GM19468 (cell line): Measurements from ENCODE around the gene METTL26.

Source experiments
- ATAC-seq: cut with Tn5 transposase; IDR thresholded peaks from one replicate; pipeline ENCODE4 v1.9.1; 2021; ENCODE audit warnings: mild to moderate bottlenecking, moderate library complexity, moderate number of reproducible peaks; ENCODE audit not compliant: unreplicated experiment; ENCODE audit errors: extremely low read depth

METTL26 gene

GRCh38 chr16:675884-676564, 39.9 kb upstream of the METTL26 start:
- ATAC-seq = no peak

DNA sequence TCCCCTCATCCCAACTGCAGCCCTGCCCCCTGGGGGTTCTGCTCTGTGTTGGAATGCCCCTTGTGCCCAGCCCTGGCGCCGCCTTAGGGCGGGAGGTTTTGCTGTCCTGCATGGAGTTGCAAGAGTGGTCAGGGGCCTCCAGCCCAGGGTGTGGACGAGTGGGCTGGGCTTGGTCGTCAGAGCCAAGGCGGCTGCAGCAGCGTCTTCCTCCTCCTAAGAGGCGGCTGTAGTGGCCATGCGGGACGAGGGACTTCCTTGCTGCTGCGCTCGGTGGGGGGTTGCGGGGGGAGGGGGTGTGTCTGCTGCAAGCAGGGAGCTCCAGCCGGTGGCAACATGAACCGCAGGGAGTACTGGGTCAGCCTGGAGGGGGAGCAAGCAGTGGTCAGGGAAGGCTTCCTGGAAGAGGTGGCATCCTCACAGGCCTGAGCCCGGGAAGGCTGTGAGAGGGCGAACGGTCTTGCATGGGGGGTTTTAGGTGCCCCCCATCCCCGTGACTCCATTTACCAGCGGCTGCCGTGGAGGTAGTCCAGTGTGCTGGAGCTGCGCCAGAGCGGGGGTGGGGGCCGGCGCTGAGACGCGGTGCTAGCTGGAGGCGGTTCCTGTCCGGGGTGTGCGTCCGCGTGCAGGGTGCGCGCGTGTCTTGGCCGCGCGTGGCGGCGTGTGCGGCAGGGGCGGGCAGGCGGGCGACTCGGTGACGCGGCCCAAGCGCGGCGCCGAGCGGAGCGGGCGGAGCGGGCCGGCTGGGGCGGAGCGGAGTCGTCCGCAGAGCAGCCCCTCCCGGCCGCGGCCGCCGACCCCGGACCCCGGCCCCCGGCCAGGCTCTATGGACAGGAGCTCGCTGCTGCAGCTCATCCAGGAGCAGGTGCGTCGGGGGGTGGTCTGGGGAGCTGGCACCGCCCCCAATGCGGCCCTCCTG, 39.1 kb upstream of the METTL26 start, which contains the start of gene RHBDL1:
TSS of gene RHBDL1 (plus strand) at position 704 of the 916 bp plus-strand sequence. CDS start at position 824, 120 bp downstream.
- ATAC-seq = no peak

- ATAC-seq = no peak
Measured at GRCh38 chr16:674214-674881, 38.2 kb upstream of the METTL26 start.

DNA sequence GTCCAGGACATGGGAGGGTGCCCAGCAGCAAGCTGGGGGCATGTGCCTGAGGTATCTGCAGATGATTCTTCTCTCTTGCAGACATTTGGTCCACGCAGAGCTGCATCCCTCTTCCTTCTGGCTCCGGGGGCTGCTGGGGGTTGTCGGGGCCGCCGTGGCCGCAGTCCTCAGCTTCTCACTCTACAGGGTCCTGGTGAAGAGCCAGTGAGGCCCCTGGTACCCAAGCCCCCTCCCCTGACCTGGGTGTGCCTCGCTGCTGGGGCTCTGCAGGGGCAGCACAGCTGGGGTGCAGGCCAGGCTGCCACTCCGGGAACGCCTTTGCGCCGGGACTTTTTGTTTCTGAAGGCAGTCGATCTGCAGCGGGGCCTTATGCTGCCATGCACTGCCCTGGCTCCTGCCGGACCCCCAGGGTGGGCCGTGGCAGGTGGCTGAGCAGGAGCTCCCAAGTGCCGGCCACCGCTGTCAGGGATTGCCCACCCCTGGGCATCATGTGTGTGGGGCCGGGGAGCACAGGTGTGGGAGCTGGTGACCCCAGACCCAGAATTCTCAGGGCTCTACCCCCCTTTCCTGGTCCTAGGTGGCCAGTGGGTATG, 37.4 kb upstream of the METTL26 start:
- no peak for ATAC-seq

GRCh38 chr16:672851-673250, 36.7 kb upstream of the METTL26 start:
- ATAC-seq = no peak

- no peak for ATAC-seq
Measured at GRCh38 chr16:672371-672770, 36.3 kb upstream of the METTL26 start.

DNA sequence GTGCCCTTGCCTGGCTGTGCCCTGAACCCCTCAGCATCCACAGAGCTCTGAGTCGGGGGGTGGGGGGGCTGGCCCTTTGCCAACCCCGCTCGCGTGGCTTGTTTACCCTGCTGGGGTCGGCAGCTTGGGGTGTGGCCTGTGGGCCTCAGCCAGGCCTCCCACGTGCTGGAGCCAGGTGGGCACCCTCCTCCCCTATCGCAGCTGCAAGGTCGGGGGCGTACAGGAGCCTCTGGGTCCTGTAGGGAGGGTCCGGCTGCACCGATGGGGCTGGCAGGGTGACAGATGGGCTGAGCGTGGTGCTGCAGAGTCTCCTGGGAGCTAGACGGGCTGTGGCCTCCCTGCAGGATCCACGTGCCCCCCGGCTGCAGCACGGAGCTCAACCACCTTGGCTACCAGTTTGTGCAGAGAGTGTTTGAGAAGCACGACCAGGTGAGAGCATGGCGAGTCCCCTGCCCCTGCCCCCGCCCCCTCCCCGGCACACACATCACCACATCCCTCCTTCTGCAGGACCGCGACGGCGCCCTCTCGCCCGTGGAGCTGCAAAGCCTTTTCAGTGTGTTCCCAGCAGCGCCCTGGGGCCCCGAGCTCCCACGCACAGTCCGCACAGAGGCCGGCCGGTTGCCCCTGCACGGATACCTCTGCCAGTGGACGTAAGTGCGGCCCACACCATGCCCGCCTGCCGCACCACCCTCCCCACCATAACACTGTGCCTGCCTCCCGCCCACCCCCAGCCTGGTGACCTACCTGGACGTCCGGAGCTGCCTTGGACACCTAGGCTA, 35.4 kb upstream of the METTL26 start:
- no peak for ATAC-seq

DNA sequence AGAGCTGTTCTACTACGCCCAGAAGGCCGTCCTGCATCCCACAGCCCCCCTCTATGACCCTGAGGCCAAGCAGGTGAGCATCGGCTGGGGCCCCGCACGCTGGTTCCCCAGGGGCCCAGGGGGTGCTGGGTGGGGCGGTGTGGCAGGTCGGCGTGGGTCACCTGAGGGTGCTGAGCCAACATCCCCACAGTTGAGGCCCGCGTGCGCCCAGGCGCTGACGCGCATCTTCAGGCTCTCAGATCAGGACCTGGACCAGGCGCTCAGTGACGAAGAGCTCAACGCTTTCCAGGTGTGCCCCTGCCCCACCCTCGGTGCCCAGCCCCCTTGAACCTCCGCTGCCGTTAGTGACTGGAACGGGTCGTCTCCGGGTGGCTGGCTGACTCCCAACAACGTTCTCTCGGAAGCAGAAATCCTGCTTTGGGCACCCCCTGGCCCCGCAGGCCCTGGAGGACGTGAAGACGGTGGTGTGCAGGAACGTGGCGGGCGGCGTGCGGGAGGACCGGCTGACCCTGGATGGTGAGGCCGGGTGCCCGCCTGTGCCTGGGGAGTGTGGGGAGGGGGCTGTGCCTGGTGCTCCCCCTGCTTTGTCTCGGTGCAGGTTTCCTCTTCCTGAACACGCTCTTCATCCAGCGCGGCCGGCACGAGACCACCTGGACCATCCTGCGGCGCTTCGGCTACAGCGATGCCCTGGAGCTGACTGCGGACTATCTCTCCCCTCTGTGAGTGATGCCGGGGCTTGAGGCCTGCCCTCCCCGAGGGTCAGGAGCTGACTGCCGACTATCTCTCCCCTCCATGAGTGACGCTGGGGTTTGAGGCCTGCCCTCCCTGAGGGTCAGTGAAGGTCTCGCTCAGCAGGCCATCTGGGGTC, 34.6 kb upstream of the METTL26 start:
- ATAC-seq = no peak

DNA sequence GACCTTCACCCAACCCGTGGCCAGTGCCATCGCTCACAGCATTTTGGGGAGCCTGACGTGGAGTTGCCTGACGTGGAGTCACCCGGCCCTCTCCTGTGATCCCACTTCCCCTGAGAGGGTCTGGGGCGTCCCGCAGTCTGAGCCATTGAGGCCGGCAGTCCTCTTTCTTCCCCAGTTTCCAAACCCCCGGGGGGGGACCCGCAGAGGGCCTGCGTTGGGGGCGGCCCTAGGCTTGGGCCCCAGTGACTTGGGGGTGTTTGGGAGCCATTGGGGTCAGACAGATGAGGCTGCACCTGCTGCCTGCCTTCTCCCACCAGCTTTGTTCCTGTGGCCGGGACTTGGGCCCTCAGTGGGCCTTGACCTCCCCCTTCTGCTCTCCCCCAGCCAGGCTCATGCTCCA, 33.6 kb upstream of the METTL26 start:
- no peak for ATAC-seq

GRCh38 chr16:668519-669171, 32.5 kb upstream of the METTL26 start:
- no peak for ATAC-seq

DNA sequence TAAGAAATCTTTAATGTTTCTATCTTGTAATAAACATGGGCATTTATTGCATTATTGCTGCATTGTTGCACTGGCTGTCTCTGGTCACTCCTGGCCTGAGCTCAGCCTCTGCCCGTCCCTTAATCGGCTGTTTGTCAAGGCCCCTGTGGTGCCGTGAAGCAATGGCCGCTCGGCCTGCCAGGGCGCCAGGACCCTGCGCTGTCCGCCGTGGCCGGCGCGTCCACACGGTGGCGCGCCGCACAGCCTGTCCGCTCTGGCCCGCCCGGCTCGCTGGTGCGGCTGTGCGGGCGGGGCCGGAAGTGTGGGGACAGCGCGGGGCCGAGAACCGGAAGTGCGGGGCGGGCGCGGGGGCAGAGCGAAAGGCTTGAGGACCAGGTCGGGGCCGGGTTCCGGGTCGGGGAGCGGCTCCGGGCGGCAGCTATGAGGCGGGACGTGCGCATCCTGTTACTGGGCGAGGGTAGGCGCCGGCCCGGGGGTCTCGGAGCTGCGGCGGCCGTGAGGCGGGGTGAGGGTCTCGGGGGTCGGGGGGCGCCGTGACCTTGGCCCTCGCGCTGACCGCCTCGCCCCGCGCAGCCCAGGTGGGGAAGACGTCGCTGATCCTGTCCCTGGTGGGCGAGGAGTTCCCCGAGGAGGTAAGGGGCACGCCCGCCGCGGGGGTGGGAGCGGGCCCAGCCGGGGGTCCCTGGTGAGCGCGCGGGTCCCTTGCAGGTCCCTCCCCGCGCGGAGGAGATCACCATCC, 31.8 kb upstream of the METTL26 start, which contains the start of gene RHOT2:
TSS of gene RHOT2 (plus strand) at position 353 of the 739 bp plus-strand sequence. CDS start at position 421, 68 bp downstream.
- ATAC-seq = peak; percentile 42

GRCh38 chr16:667113-667779, 31.1 kb upstream of the METTL26 start:
- ATAC-seq = no peak

GRCh38 chr16:666572-666971, 30.5 kb upstream of the METTL26 start:
- ATAC-seq = no peak

GRCh38 chr16:662597-662996, 26.5 kb upstream of the METTL26 start:
- no peak for ATAC-seq

GRCh38 chr16:662095-662494, 26.0 kb upstream of the METTL26 start:
- ATAC-seq = no peak

DNA sequence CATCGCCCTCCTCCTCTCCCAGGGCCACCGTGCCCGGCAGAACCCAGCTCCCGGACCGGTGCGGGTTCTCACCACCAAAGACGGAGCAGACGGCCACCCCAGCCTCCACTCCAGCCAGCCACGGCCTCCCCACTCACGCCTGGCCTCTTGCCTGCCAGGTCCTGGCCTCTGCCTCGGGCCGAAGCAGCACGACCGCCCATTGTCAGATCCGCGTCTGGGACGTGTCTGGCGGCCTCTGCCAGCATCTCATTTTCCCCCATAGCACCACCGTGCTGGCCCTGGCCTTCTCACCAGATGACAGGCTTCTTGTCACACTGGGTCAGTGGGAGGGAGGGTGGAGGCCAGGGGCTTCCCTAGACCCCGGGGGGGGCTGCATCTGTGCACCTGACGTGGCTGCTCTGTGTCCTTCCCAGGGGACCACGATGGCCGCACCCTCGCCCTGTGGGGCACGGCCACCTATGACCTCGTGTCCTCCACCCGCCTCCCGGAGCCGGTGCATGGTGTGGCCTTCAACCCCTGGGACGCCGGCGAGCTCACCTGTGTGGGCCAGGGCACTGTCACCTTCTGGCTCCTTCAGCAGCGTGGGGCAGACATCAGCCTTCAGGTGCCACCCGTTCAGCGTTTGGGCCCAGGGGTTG, 25.2 kb upstream of the METTL26 start:
- no peak for ATAC-seq
